Activated T-helper 2 cell treated with anti-CD3 and anti-CD28 coated beads, Interferon-gamma antibody, Interleukin-2, Interleukin-4, amounts not matched to agents 10 μg/mL and 5 μg/mL and 100 μg/mL, durations not matched to agents 14 hours and 24 hours and 36 hours (primary cell): ENCODE data around the gene NDC80. TPM values are rescaled to one million over a fixed set of nuclear protein-coding genes. Genes with fewer than 3 reads are reported as not detected.
A peak's percentile ranks its signal among the peaks of the same experiment; 100 is the strongest.

Experiments
- DNase-seq: peaks from one replicate; pipeline ENCODE4 v3.0.0; 2021; ENCODE audit warnings: low spot score
- H3K27ac Mint-ChIP-seq: one replicate; pipeline ENCODE4 v1.8.0; 2021; ENCODE audit warnings: mixed read lengths
- H3K27me3 Mint-ChIP-seq: one replicate; pipeline ENCODE4 v1.8.0; 2021; ENCODE audit warnings: low read depth, mixed read lengths
- H3K36me3 Mint-ChIP-seq: one replicate; pipeline ENCODE4 v1.8.0; 2021; ENCODE audit warnings: low read depth, mixed read lengths
- H3K4me1 Mint-ChIP-seq: one replicate; pipeline ENCODE4 v1.8.0; 2021; ENCODE audit warnings: low read depth, mixed read lengths
- H3K4me3 Mint-ChIP-seq: one replicate; pipeline ENCODE4 v1.8.0; 2021; ENCODE audit warnings: low read depth, mild to moderate bottlenecking, moderate library complexity, mixed read lengths
- H3K9me3 Mint-ChIP-seq: one replicate; pipeline ENCODE4 v1.8.0; 2021; ENCODE audit warnings: mixed read lengths
- intact Hi-C: fragments of 100-400 bp; cut with micrococcal nuclease; formaldehyde crosslinking; loops from one replicate; pipeline ENCODE4 v1.15.1; 2023
- total RNA-seq: library from RNA; stranded (reverse); gene quantifications from 2 replicates; pipeline ENCODE4 v1.2.3, GENCODE V29; 2022

Gene NDC80
- total RNA-seq, 1 donor from 2014 or later, result 43.0 TPM

- peaks cover 46% of the 10 kb centered on the region for H3K4me1 Mint-ChIP-seq
Measured at GRCh38 chr18:2568605-2569004, 2.8 kb upstream of the NDC80 start.

GRCh38 chr18:2569338-2570207, 1.8 kb upstream of the NDC80 start:
- Mint-ChIP-seq H3K9me3 (no peaks in the 10 kb centered on the region), H3K36me3 (peaks cover 58% of the 10 kb centered on the region), H3K4me1 (peaks cover 50% of the 10 kb centered on the region), H3K27me3 (no peaks in the 10 kb centered on the region), H3K4me3 (peak overlapping the region; percentile 99), H3K27ac (peak overlapping the region; percentile 9)
- intact Hi-C loops, result loop anchor here (2.0 to 10.0 kb wide), 6 partner anchors 37 to 693 kb away; partner anchors contain the start of genes EMILIN2 and MYL12B
- DNase-seq, result no peak

More at GRCh38 chr18:2568605-2569004, 2.8 kb upstream of the NDC80 start:
- H3K36me3 Mint-ChIP-seq, result peaks cover 55% of the 10 kb centered on the region
- H3K4me3 Mint-ChIP-seq, result peak overlapping the region; percentile 18
- no peaks in the 10 kb centered on the region for H3K9me3 Mint-ChIP-seq
- no peak for DNase-seq
- intact Hi-C loops, result no loop called here
- H3K27me3 Mint-ChIP-seq, result no peaks in the 10 kb centered on the region
- no peak overlapping the region for H3K27ac Mint-ChIP-seq

GRCh38 chr18:2570772-2571199, 571 bp upstream of the NDC80 start:
- H3K36me3 Mint-ChIP-seq, result peaks cover 59% of the 10 kb centered on the region
- H3K4me3 Mint-ChIP-seq, result peak overlapping the region; percentile 99
- H3K27ac Mint-ChIP-seq, result peak overlapping the region; percentile 98
- peaks cover 49% of the 10 kb centered on the region for H3K4me1 Mint-ChIP-seq
- no peaks in the 10 kb centered on the region for H3K27me3 Mint-ChIP-seq
- no peaks in the 10 kb centered on the region for H3K9me3 Mint-ChIP-seq
- peak; percentile 53 for DNase-seq
- intact Hi-C loops, result loop anchor here (1.0 to 10.0 kb wide), 7 partner anchors 36 to 692 kb away; partner anchors contain the start of genes EMILIN2, MYL12B and SMCHD1

- Mint-ChIP-seq H3K27ac (peak overlapping the region; percentile 98), H3K4me1 (peaks cover 50% of the 10 kb centered on the region), H3K9me3 (no peaks in the 10 kb centered on the region), H3K4me3 (peak overlapping the region; percentile 99), H3K36me3 (peaks cover 68% of the 10 kb centered on the region), H3K27me3 (no peaks in the 10 kb centered on the region)
- intact Hi-C loops, result loop anchor here (5.0 to 10.0 kb wide), 5 partner anchors 70 to 690 kb away; partner anchors contain the start of genes EMILIN2 and MYL12B
- DNase-seq, result no peak
Measured at GRCh38 chr18:2572171-2572569, 813 bp downstream of the NDC80 start.

- Mint-ChIP-seq H3K4me1 (peaks cover 50% of the 10 kb centered on the region), H3K36me3 (peaks cover 68% of the 10 kb centered on the region), H3K27me3 (no peaks in the 10 kb centered on the region), H3K9me3 (no peaks in the 10 kb centered on the region), H3K4me3 (peak overlapping the region; percentile 99), H3K27ac (peak overlapping the region; percentile 98)
- intact Hi-C loops, result loop anchor here (5.0 to 10.0 kb wide), 5 partner anchors 69 to 689 kb away; partner anchors contain the start of genes EMILIN2 and MYL12B
- DNase-seq, result no peak
Measured at GRCh38 chr18:2572892-2573291, 1.5 kb downstream of the NDC80 start.

- no peaks in the 10 kb centered on the region for H3K9me3 Mint-ChIP-seq
- H3K27ac Mint-ChIP-seq, result no peak overlapping the region
- intact Hi-C loops, result loop anchor here (5.0 to 10.0 kb wide), 5 partner anchors 69 to 689 kb away; partner anchors contain the start of genes EMILIN2 and MYL12B
- peaks cover 51% of the 10 kb centered on the region for H3K4me1 Mint-ChIP-seq
- H3K4me3 Mint-ChIP-seq, result peak overlapping the region; percentile 99
- H3K36me3 Mint-ChIP-seq, result peaks cover 69% of the 10 kb centered on the region
- H3K27me3 Mint-ChIP-seq, result no peaks in the 10 kb centered on the region
- no peak for DNase-seq
Measured at GRCh38 chr18:2573408-2573807, 2.1 kb downstream of the NDC80 start.

GRCh38 chr18:2587788-2588187, 16.4 kb downstream of the NDC80 start:
- Mint-ChIP-seq H3K27ac (peak overlapping the region; percentile 60), H3K9me3 (no peaks in the 10 kb centered on the region)
- intact Hi-C loops, result loop anchor here (2.0 to 5.0 kb wide), 3 partner anchors 19 to 100 kb away; partner anchors contain the start of gene SMCHD1

GRCh38 chr18:2588666-2589344, 17.4 kb downstream of the NDC80 start:
- intact Hi-C loops, result loop anchor here (2.0 to 5.0 kb wide), 3 partner anchors 18 to 98 kb away; partner anchors contain the start of gene SMCHD1
- Mint-ChIP-seq H3K27me3 (no peaks in the 10 kb centered on the region), H3K4me3 (peak overlapping the region; percentile 53), H3K36me3 (peaks cover 64% of the 10 kb centered on the region), H3K4me1 (peaks cover 39% of the 10 kb centered on the region), H3K9me3 (no peaks in the 10 kb centered on the region), H3K27ac (peak overlapping the region; percentile 84)
- DNase-seq, result no peak

More at GRCh38 chr18:2587788-2588187, 16.4 kb downstream of the NDC80 start:
- Mint-ChIP-seq H3K27me3 (no peaks in the 10 kb centered on the region), H3K36me3 (peaks cover 71% of the 10 kb centered on the region), H3K4me1 (peaks cover 41% of the 10 kb centered on the region), H3K4me3 (peak overlapping the region; percentile 7)
- DNase-seq, result no peak

- DNase-seq, result no peak
- Mint-ChIP-seq H3K36me3 (peaks cover 69% of the 10 kb centered on the region), H3K4me3 (peak overlapping the region; percentile 58), H3K27ac (peak overlapping the region; percentile 84), H3K27me3 (no peaks in the 10 kb centered on the region), H3K9me3 (no peaks in the 10 kb centered on the region), H3K4me1 (peaks cover 43% of the 10 kb centered on the region)
- intact Hi-C loops, result loop anchor here (2.0 to 5.0 kb wide), 3 partner anchors 17 to 98 kb away; partner anchors contain the start of gene SMCHD1
Measured at GRCh38 chr18:2589345-2590068, 18.1 kb downstream of the NDC80 start.

GRCh38 chr18:2590303-2590702, 18.9 kb downstream of the NDC80 start:
- DNase-seq, result no peak
- Mint-ChIP-seq H3K9me3 (no peaks in the 10 kb centered on the region), H3K4me3 (peak overlapping the region; percentile 58), H3K27ac (peak overlapping the region; percentile 75), H3K27me3 (no peaks in the 10 kb centered on the region), H3K4me1 (peaks cover 46% of the 10 kb centered on the region), H3K36me3 (peaks cover 68% of the 10 kb centered on the region)
- intact Hi-C loops, result no loop called here

GRCh38 chr18:2597639-2598038, 26.3 kb downstream of the NDC80 start:
- Mint-ChIP-seq H3K27ac (peak overlapping the region; percentile 31), H3K4me1 (peaks cover 36% of the 10 kb centered on the region)
- intact Hi-C loops, result no loop called here

GRCh38 chr18:2602844-2603243, 31.5 kb downstream of the NDC80 start:
- intact Hi-C loops, result no loop called here
- Mint-ChIP-seq H3K27ac (peak overlapping the region; percentile 15), H3K4me1 (peaks cover 53% of the 10 kb centered on the region), H3K27me3 (no peaks in the 10 kb centered on the region), H3K9me3 (no peaks in the 10 kb centered on the region), H3K36me3 (peaks cover 66% of the 10 kb centered on the region), H3K4me3 (no peak overlapping the region)
- DNase-seq, result no peak

More at GRCh38 chr18:2597639-2598038, 26.3 kb downstream of the NDC80 start:
- Mint-ChIP-seq H3K27me3 (no peaks in the 10 kb centered on the region), H3K36me3 (peaks cover 68% of the 10 kb centered on the region), H3K9me3 (peaks cover 5% of the 10 kb centered on the region), H3K4me3 (no peak overlapping the region)
- no peak for DNase-seq
